DOHH2 (cell line): ENCODE results near the gene CCDC74B.
"Not testable (repeated sequence)": the region's sequence is repeated elsewhere in the genome, so short reads cannot be mapped to it uniquely, and the experiment has no call there.

Source experiments
- EZH2phosphoT487 ChIP-seq: fragments of 200-600 bp; sonication (generic); IDR thresholded peaks from 2 replicates; pipeline ENCODE4 v1.6.1; 2017; ENCODE audit warnings: borderline replicate concordance, mild to moderate bottlenecking, antibody characterized with exemption, low read length, moderate library complexity, mixed read lengths
- TF ChIP-seq, protein P1 (sequence below): fragments of 200-600 bp; sonication (generic); IDR thresholded peaks from one replicate; pipeline ENCODE4 v1.5.1; 2014; ENCODE audit warnings: antibody characterized with exemption, mild to moderate bottlenecking, low read depth, low read length; ENCODE audit not compliant: poor library complexity, severe bottlenecking

DNA sequence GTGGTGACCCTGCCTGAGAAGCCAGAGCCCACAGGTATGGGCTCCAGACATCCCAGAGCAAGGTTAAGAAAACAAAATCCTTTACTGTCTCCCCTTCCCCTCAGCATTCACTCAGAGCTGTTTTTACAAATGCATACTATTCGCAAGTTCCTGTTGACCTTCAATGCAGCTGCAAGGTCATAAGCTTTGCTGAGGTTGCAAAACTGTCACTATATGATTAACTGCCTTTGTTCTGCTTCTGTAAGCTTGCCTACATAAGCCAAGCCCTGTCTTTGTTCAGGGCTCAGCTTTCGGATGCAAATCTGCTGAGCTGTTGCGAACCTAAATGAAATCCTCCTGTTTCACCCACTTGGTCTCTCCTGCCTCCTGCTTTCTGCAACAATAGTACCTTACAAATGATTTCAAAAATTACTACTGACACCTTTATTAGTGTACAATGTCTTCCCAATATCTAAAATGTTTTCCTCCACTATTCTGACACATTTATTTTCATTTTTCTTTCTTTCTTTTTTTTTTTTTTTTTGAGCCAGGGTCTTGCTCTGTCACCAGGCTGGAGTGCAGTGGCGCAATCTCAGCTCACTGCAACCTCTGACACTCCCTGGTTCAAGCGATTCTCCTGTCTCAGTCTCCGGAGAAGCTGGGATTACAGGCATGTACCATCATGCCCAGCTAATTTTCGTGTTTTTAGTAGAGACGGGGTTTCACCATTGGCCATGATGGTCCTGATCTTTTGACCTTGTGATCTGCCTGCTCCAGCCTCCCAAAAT, 42.1 kb downstream of the CCDC74B start:
- TF ChIP-seq, protein P1, sequence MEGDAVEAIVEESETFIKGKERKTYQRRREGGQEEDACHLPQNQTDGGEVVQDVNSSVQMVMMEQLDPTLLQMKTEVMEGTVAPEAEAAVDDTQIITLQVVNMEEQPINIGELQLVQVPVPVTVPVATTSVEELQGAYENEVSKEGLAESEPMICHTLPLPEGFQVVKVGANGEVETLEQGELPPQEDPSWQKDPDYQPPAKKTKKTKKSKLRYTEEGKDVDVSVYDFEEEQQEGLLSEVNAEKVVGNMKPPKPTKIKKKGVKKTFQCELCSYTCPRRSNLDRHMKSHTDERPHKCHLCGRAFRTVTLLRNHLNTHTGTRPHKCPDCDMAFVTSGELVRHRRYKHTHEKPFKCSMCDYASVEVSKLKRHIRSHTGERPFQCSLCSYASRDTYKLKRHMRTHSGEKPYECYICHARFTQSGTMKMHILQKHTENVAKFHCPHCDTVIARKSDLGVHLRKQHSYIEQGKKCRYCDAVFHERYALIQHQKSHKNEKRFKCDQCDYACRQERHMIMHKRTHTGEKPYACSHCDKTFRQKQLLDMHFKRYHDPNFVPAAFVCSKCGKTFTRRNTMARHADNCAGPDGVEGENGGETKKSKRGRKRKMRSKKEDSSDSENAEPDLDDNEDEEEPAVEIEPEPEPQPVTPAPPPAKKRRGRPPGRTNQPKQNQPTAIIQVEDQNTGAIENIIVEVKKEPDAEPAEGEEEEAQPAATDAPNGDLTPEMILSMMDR: not testable (repeated sequence)
- TF ChIP-seq EZH2phosphoT487: not testable (repeated sequence)
